B cell (primary cell): ENCODE measurements around the gene CCDC201. TPM values are rescaled to one million over a fixed set of nuclear protein-coding genes. Genes with fewer than 3 reads are reported as not detected.

Experiments
- ATAC-seq: fragments of 200-7000 bp; cut with Tn5 transposase; one replicate; pipeline ENCODE4 v1.10.0; 2021; ENCODE audit warnings: low read depth, mild to moderate bottlenecking, moderate number of reproducible peaks, moderate library complexity
- CTCF ChIA-PET: fragments of 350-600 bp; sonication (Branson Sonifier 250); formaldehyde crosslinking; loops from one replicate; lab custom pipeline; 2021; ENCODE audit warnings: antibody characterized with exemption, inconsistent platforms; lab: Charles Lee
- POLR2A ChIA-PET: fragments of 350-600 bp; sonication (Branson Sonifier 250); formaldehyde crosslinking; loops from one replicate; lab custom pipeline; 2021; ENCODE audit warnings: antibody characterized with exemption; lab: Charles Lee
- DNase-seq: peaks from one replicate; pipeline ENCODE4 v3.0.0; 2013
- H2AFZ ChIP-seq: 2 replicates; pipeline ENCODE4 v1.6.1; 2012; ENCODE audit warnings: mild to moderate bottlenecking, low read depth, low read length; ENCODE audit not compliant: insufficient read depth, poor library complexity, severe bottlenecking
- H3K27ac ChIP-seq, 2 donors: 1 replicate in 1 of 2; 2 replicates in 1 of 2; pipeline ENCODE4 v1.5.1; 2012 to 2013; ENCODE audit warnings: low read length in 2 of 2, mild to moderate bottlenecking in 2 of 2, moderate library complexity in 1 of 2
- H3K27me3 ChIP-seq, 4 experiments: fragments of 200-600 bp in 1 of 4; sonication (generic) in 1 of 4; replicated peaks in 1 of 4; 1 replicate in 2 of 4; 2 replicates in 2 of 4; pipeline versions ENCODE4 v1.6.1 to v1.7.0; 2013 to 2016; ENCODE audit warnings: low read length in 3 of 4, mild to moderate bottlenecking in 2 of 4, mixed read lengths in 1 of 4, moderate library complexity in 1 of 4; ENCODE audit not compliant: insufficient read depth in 4 of 4, control insufficient read depth in 3 of 4; ENCODE audit errors: control extremely low read depth in 1 of 4
- H3K36me3 ChIP-seq, 2 experiments: replicated peaks in 1 of 2; 1 replicate in 1 of 2; 2 replicates in 1 of 2; pipeline versions ENCODE4 v1.6.1 to v1.7.1; 2013; ENCODE audit warnings: low read length in 1 of 2; ENCODE audit not compliant: insufficient read depth in 2 of 2, control insufficient read depth in 1 of 2; ENCODE audit errors: control extremely low read depth in 1 of 2, extremely low read depth in 1 of 2
- H3K4me1 ChIP-seq, 2 donors: fragments of 200-600 bp in 1 of 2; sonication (generic) in 1 of 2; 1 replicate in 1 of 2; 2 replicates in 1 of 2; pipeline versions ENCODE4 v1.5.1 to v1.6.1; 2013 to 2017; ENCODE audit warnings: low read length in 2 of 2; ENCODE audit not compliant: control insufficient read depth in 2 of 2, insufficient read depth in 2 of 2
- H3K4me2 ChIP-seq: replicated peaks from 2 replicates; pipeline ENCODE3; 2012; ENCODE audit warnings: mild to moderate bottlenecking, low read depth, low read length; ENCODE audit not compliant: poor library complexity, severe bottlenecking
- H3K4me3 ChIP-seq, 5 experiments: fragments of 200-600 bp in 1 of 5; sonication (generic) in 1 of 5; 1 replicate in 3 of 5; 2 replicates in 2 of 5; pipeline versions ENCODE4 v1.5.1 to v1.7.0; 2011 to 2016; ENCODE audit warnings: low read length in 4 of 5, mild to moderate bottlenecking in 4 of 5, low read depth in 2 of 5, control low read depth in 1 of 5, moderate library complexity in 1 of 5; ENCODE audit not compliant: insufficient read depth in 1 of 5; ENCODE audit errors: control extremely low read depth in 1 of 5, extremely low read depth in 1 of 5
- H3K79me2 ChIP-seq: fragments of 200-600 bp; sonication (generic); one replicate; pipeline ENCODE4 v1.6.0; 2016; ENCODE audit warnings: low read length; ENCODE audit not compliant: control insufficient read depth, insufficient read depth
- H3K9ac ChIP-seq: fragments of 200-600 bp; sonication (generic); 2 replicates; pipeline ENCODE4 v1.6.1; 2017; ENCODE audit warnings: mild to moderate bottlenecking, low read length, moderate library complexity
- H3K9me3 ChIP-seq, 3 donors: one replicate each; pipeline versions ENCODE4 v1.6.1 to v1.7.1; 2013; ENCODE audit warnings: low read length in 2 of 3; ENCODE audit not compliant: control insufficient read depth in 2 of 3, insufficient read depth in 1 of 3; ENCODE audit errors: control extremely low read depth in 1 of 3
- H4K20me1 ChIP-seq: 2 replicates; pipeline ENCODE4 v1.6.0; 2012; ENCODE audit warnings: mild to moderate bottlenecking, low read length; ENCODE audit not compliant: insufficient read depth, control insufficient read depth, poor library complexity, severe bottlenecking
- H3K27ac Mint-ChIP-seq: one replicate; pipeline ENCODE4 v1.8.0; 2021; ENCODE audit warnings: mixed read lengths
- H3K27me3 Mint-ChIP-seq: one replicate; pipeline ENCODE4 v1.8.0; 2021; ENCODE audit warnings: mixed read lengths
- H3K4me1 Mint-ChIP-seq: one replicate; pipeline ENCODE4 v1.8.0; 2021; ENCODE audit warnings: mixed read lengths
- H3K4me3 Mint-ChIP-seq: one replicate; pipeline ENCODE4 v1.8.0; 2021; ENCODE audit warnings: mixed read lengths
- H3K9me3 Mint-ChIP-seq: one replicate; pipeline ENCODE4 v1.8.0; 2022; ENCODE audit warnings: mixed read lengths; ENCODE audit not compliant: insufficient read depth
- CTCF ChIP-seq: fragments of 200-600 bp; IDR thresholded peaks from one replicate; pipeline ENCODE4 v1.8.0; 2022; ENCODE audit warnings: antibody characterized with exemption, mild to moderate bottlenecking
- EZH2 ChIP-seq: IDR thresholded peaks from 2 replicates; pipeline ENCODE4 v1.6.1; 2012; ENCODE audit warnings: borderline replicate concordance, low read depth, mild to moderate bottlenecking, moderate library complexity, low read length; ENCODE audit not compliant: insufficient read depth, poor library complexity, severe bottlenecking
- WGBS: methylation state at CpG from one replicate; pipeline ENCODE4 v1.1.5; 2013; ENCODE audit warnings: missing lambda C conversion rate; ENCODE audit not compliant: insufficient coverage; 5-methylcytosine and 5-hydroxymethylcytosine counted together
- intact Hi-C: fragments of 100-400 bp; cut with micrococcal nuclease; formaldehyde crosslinking; loops from one replicate; pipeline ENCODE4 v1.10.0; 2022
- polyA plus RNA-seq: library from polyadenylated mRNA; depleted of rRNA; stranded (reverse); fragments of >200 nt; gene quantifications from 2 replicates; pipeline ENCODE4 v1.2.3, GENCODE V29; 2012
- total RNA-seq, 2 donors: library from RNA; stranded (reverse); fragments of 120-200 nt in 1 of 2; gene quantifications; 1 replicate in 1 of 2; 2 replicates in 1 of 2; pipeline versions ENCODE4 v1.2.3 to v1.2.4, GENCODE V29; 2013 to 2022

CCDC201 gene
- total and polyA plus RNA-seq, 2 donors (not counting 1 experiment from before 2014, with no cell fraction given) = not detected

DNA sequence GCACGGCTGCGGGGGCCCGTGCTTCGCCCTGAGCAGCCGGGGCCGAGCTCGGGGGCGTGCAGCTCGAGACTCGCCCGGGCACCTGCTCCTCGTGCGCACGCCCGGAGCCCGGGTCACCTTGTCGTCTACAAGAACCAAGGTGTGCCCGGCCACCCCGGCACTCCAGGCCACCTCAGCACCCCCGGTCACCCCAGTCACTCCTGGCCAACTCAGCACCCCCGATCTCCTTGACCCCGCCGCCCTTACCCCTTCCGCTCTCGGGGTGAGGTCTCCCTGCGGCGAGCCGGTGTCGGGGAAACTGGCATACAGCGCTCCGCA is 48.5 kb upstream of the CCDC201 start:
- ChIA-PET CTCF (interaction anchor here (1.7 kb wide), 1 partner anchor 9 kb away, joined by 5 read pairs; no protein-coding TSS in a partner anchor), POLR2A (no interaction called here)
- H2AFZ ChIP-seq = no peak overlapping the region

More for the DNA sequence above, 48.5 kb upstream of the CCDC201 start:
- Histone ChIP-seq H4K20me1 (no peaks in the 10 kb centered on the region), H3K4me2 (peak overlapping the region; percentile 32), H3K36me3 (no peaks in the 10 kb centered on the region), H3K9ac (no peak overlapping the region), H3K79me2 (no peaks in the 10 kb centered on the region), H3K4me3 (no peak overlapping the region), H3K27ac (no peak overlapping the region), H3K4me1 (peaks cover 21 to 23% of the 10 kb centered on the region in 2 donors), H3K27me3 (peaks cover 0 to 61% (median 46%) of the 10 kb centered on the region in 4 experiments), H3K9me3 (no peaks in the 10 kb centered on the region)
- DNase-seq (peak; percentile 9), ATAC-seq (no peak)
- Mint-ChIP-seq H3K9me3 (no peaks in the 10 kb centered on the region), H3K4me3 (no peak overlapping the region), H3K4me1 (peaks cover 24% of the 10 kb centered on the region), H3K27ac (no peak overlapping the region), H3K27me3 (peaks cover 67% of the 10 kb centered on the region)
- TF ChIP-seq CTCF (no peak), EZH2 (no peak)
- intact Hi-C loops = no loop called here
- 4% methylated on average over 31 of the region's 31 CpGs for WGBS
